HepG2 (cell line): ENCODE measurements around the gene COPS8.

ENCODE experiments used
- FOXA1 ChIP-seq, 2 experiments: fragments of 450-650 bp in 1 of 2; sonication (generic) in 1 of 2; formaldehyde crosslinking in 1 of 2; IDR thresholded peaks; 2 replicates each; pipeline versions ENCODE4 v1.4.0 to v1.6.1; 2016 to 2020; ENCODE audit warnings: missing genetic modification reagents in 1 of 2
- KDM5A ChIP-seq: fragments of 200-600 bp; sonication (generic); IDR thresholded peaks from 2 replicates; pipeline ENCODE4 v1.7.0; 2018; ENCODE audit warnings: antibody characterized with exemption, mild to moderate bottlenecking, low read length, borderline replicate concordance
- POLR2AphosphoS5 ChIP-seq: IDR thresholded peaks from 2 replicates; pipeline ENCODE4 v1.6.1; 2012; ENCODE audit warnings: low read depth, low read length
- SUZ12 ChIP-seq: fragments of 150-350 bp; IDR thresholded peaks from 2 replicates; pipeline ENCODE4 v1.6.1; 2014; ENCODE audit warnings: low read depth, low read length
- TF ChIP-seq, protein P1 (sequence below): sonication (generic); formaldehyde crosslinking; IDR thresholded peaks from 2 replicates; pipeline ENCODE4 v1.5.0; 2020; ENCODE audit warnings: mild to moderate bottlenecking, missing genetic modification reagents, moderate library complexity
- TF ChIP-seq, protein P2 (sequence below): sonication (generic); formaldehyde crosslinking; IDR thresholded peaks from 2 replicates; pipeline ENCODE4 v1.4.0; 2020; ENCODE audit warnings: missing genetic modification reagents

DNA sequence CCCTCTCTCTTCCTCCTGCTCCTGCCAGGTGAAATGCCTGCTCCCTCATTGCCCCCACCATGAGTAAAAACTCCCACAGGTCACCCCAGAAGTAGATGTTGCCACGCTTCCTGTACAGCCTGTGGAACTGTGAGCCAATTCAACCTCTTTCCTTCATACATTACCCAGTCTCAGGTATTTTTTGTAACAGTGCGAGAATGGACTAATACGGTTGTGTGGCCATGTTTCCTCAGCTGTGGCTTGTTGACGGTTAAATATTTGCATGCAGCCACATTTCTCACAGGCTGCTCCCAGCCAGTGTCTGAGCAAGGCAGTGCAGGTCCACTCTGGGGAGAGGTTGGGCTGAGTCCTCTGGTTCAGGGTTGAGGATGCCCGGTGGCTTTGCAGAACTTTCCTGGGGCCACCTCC is 27.8 kb upstream of the COPS8 start:
- TF ChIP-seq KDM5A (no peak), POLR2AphosphoS5 (no peak), FOXA1 (IDR thresholded peaks at IDR 0.05) (no peak), FOXA1 (CRISPR knock-in tag; IDR thresholded peaks at IDR 0.05) (no peak), SUZ12 (no peak)
- TF ChIP-seq, protein P1, sequence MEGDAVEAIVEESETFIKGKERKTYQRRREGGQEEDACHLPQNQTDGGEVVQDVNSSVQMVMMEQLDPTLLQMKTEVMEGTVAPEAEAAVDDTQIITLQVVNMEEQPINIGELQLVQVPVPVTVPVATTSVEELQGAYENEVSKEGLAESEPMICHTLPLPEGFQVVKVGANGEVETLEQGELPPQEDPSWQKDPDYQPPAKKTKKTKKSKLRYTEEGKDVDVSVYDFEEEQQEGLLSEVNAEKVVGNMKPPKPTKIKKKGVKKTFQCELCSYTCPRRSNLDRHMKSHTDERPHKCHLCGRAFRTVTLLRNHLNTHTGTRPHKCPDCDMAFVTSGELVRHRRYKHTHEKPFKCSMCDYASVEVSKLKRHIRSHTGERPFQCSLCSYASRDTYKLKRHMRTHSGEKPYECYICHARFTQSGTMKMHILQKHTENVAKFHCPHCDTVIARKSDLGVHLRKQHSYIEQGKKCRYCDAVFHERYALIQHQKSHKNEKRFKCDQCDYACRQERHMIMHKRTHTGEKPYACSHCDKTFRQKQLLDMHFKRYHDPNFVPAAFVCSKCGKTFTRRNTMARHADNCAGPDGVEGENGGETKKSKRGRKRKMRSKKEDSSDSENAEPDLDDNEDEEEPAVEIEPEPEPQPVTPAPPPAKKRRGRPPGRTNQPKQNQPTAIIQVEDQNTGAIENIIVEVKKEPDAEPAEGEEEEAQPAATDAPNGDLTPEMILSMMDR (CRISPR knock-in tag), result no peak
- TF ChIP-seq, protein P2, sequence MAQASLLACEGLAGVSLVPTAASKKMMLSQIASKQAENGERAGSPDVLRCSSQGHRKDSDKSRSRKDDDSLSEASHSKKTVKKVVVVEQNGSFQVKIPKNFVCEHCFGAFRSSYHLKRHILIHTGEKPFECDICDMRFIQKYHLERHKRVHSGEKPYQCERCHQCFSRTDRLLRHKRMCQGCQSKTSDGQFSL, result no peak
